Spinal cord (tissue), 10 donors: ENCODE measurements around the gene U2AF1. TPM values are rescaled to one million over a fixed set of nuclear protein-coding genes. Genes with fewer than 3 reads are reported as not detected.
"Not testable (repeated sequence)": the region's sequence is repeated elsewhere in the genome, so short reads cannot be mapped to it uniquely, and the experiment has no call there.

Experiments
- DNase-seq, 6 donors: peaks; one replicate each; pipeline versions ENCODE4 v3.0.0 to v3.0.0-alpha.2; 2013 to 2015; ENCODE audit warnings: low spot score in 6 of 6, low read depth in 4 of 6
- H3K27ac ChIP-seq: one replicate; pipeline ENCODE4 v1.5.1; 2013; ENCODE audit warnings: low read depth, low read length, control low read depth
- H3K27me3 ChIP-seq: one replicate; pipeline ENCODE4 v1.6.1; 2013; ENCODE audit warnings: low read length; ENCODE audit not compliant: control insufficient read depth, insufficient read depth
- H3K36me3 ChIP-seq: one replicate; pipeline ENCODE4 v1.6.1; 2013; ENCODE audit warnings: low read length; ENCODE audit not compliant: control insufficient read depth, insufficient read depth
- H3K4me1 ChIP-seq: one replicate; pipeline ENCODE4 v1.6.1; 2013; ENCODE audit warnings: low read length; ENCODE audit not compliant: control insufficient read depth, insufficient read depth
- H3K4me3 ChIP-seq: one replicate; pipeline ENCODE4 v1.5.1; 2013; ENCODE audit warnings: low read depth, low read length, control low read depth
- H3K9me3 ChIP-seq: one replicate; pipeline ENCODE4 v1.6.1; 2013; ENCODE audit warnings: low read length; ENCODE audit not compliant: control insufficient read depth, insufficient read depth
- WGBS: methylation state at CpG from one replicate; pipeline ENCODE4 v1.1.5; 2013; ENCODE audit warnings: missing lambda C conversion rate; ENCODE audit not compliant: insufficient coverage; 5-methylcytosine and 5-hydroxymethylcytosine counted together
- polyA plus RNA-seq, 2 donors: library from polyadenylated mRNA; unstranded; fragments of 120-200 nt; gene quantifications; one replicate each; pipeline ENCODE4 v1.2.1, GENCODE V29; 2013; ENCODE audit not compliant: insufficient read length in 2 of 2
- total RNA-seq, 2 donors: library from RNA; depleted of rRNA in 1 of 2; stranded (reverse); fragments of 120-200 nt in 1 of 2; fragments of >200 nt in 1 of 2; gene quantifications; one replicate each; pipeline versions ENCODE4 v1.2.3 to v1.2.4, GENCODE V29; 2013 to 2014
- donor health status: healthy.

The U2AF1 gene
- total and polyA plus RNA-seq, 4 donors: 14.4 to 58.5 (median 28.1) TPM

DNA sequence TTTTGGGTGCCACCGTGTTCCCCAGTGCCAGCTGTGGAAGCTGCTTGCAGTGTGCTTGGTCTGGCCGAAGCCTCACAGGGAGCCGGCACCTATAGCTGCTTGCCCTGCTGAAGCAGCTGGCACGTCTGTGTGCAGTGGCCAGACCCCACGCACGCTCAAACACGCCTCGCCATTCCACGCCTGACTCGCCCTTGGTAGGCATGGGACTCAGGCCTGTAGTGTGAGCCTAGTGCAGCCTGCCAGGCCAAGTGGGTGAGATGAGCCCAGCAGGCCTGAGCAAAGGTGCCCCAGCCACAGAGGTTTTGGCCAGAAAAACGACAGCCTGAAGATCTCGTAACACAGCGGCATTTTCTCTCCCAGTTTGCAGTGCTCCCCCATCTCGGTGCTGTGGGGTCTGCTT lies 64.1 kb downstream of the U2AF1 start:
- not testable (repeated sequence) for H3K27me3 ChIP-seq, H3K27ac ChIP-seq, H3K9me3 ChIP-seq, H3K36me3 ChIP-seq, H3K4me1 ChIP-seq, H3K4me3 ChIP-seq
- peak in 2 of 6 donors; percentile 8 to 29 for DNase-seq
- WGBS: 90% methylated on average over 5 of the region's 14 CpGs

Other genes starting within 250 kb of the U2AF1 start
- 1 to 10 TPM; 7.7 to 9.0 TPM for gene WDR4, start 228.0 kb downstream of the U2AF1 start, total RNA-seq
- 10 to 100 TPM; 10.9 to 16.3 TPM for gene WDR4, start 228.0 kb downstream of the U2AF1 start, polyA plus RNA-seq
- 10 to 100 TPM; 34.0 to 44.0 TPM for gene NDUFV3, start 214.3 kb downstream of the U2AF1 start, total RNA-seq
- gene NDUFV3, start 214.3 kb downstream of the U2AF1 start, polyA plus RNA-seq: 10 to 100 TPM; 25.9 to 38.2 TPM
- under 1 TPM in 1 of 2 donors, not detected in 1; 0.17 TPM for gene ERVH48-1, start 181.9 kb downstream of the U2AF1 start, total RNA-seq
- 1 to 10 TPM in 1 of 2 donors, under 1 TPM in 1; 0.43 to 2.0 TPM for gene ERVH48-1, start 181.9 kb downstream of the U2AF1 start, polyA plus RNA-seq
- gene PKNOX1, start 133.0 kb downstream of the U2AF1 start, total RNA-seq: 10 to 100 TPM; 18.3 to 21.7 TPM
- gene PKNOX1, start 133.0 kb downstream of the U2AF1 start, polyA plus RNA-seq: 10 to 100 TPM; 26.0 to 28.8 TPM
- 10 to 100 TPM; 25.8 to 29.1 TPM for gene CBS, start 31.7 kb downstream of the U2AF1 start, total RNA-seq
- 100 to 1,000 TPM; 126 to 135 TPM for gene CBS, start 31.7 kb downstream of the U2AF1 start, polyA plus RNA-seq
- not detected for gene CRYAA, start 61.4 kb upstream of the U2AF1 start, total RNA-seq
- gene CRYAA, start 61.4 kb upstream of the U2AF1 start, polyA plus RNA-seq: not detected